Uterus (tissue), 4 donors: Measurements from ENCODE around the gene ARMH4. TPM values are rescaled to one million over a fixed set of nuclear protein-coding genes. Genes with fewer than 3 reads are reported as not detected.

Source experiments
- DNase-seq, 2 donors: peaks; one replicate each; pipeline ENCODE4 v3.0.0-alpha.2; 2019 to 2020
- H3K27ac ChIP-seq, 2 donors: fragments of 200-600 bp; sonication (generic); 1 replicate in 1 of 2; 2 replicates in 1 of 2; pipeline ENCODE4 v1.5.1; 2016 to 2018
- H3K27me3 ChIP-seq, 2 donors: fragments of 200-600 bp; sonication (generic); one replicate each; pipeline ENCODE4 v1.5.1; 2018 to 2019; ENCODE audit warnings: control low read depth in 1 of 2
- H3K36me3 ChIP-seq, 2 donors: fragments of 200-600 bp; sonication (generic); one replicate each; pipeline ENCODE4 v1.5.1; 2019; ENCODE audit warnings: control low read depth in 1 of 2
- H3K4me1 ChIP-seq, 2 donors: fragments of 200-600 bp; sonication (generic); one replicate each; pipeline ENCODE4 v1.5.1; 2018 to 2019; ENCODE audit warnings: control low read depth in 1 of 2
- H3K4me3 ChIP-seq, 2 donors: fragments of 200-600 bp; sonication (generic); 1 replicate in 1 of 2; 2 replicates in 1 of 2; pipeline ENCODE4 v1.5.1; 2018 to 2019; ENCODE audit warnings: mild to moderate bottlenecking in 1 of 2
- H3K9me3 ChIP-seq, 2 donors: fragments of 200-600 bp; sonication (generic); one replicate each; pipeline ENCODE4 v1.5.1; 2019; ENCODE audit warnings: control low read depth in 1 of 2
- POLR2A ChIP-seq, 2 donors: fragments of 450-650 bp; IDR thresholded peaks; one replicate each; pipeline ENCODE4 v1.6.1; 2016; ENCODE audit warnings: antibody characterized with exemption in 2 of 2, mild to moderate bottlenecking in 1 of 2, moderate library complexity in 1 of 2
- intact Hi-C: fragments of 100-400 bp; cut with DNase I; formaldehyde crosslinking; loops from one replicate; pipeline ENCODE4 v1.15.1; 2023; ENCODE audit warnings: low total_unique reads
- total RNA-seq, 4 donors: library from RNA; depleted of rRNA in 3 of 4; stranded (reverse); fragments of >200 nt in 3 of 4; gene quantifications; one replicate each; pipeline versions ENCODE4 v1.1.0 to v1.2.4, GENCODE V29; 2014 to 2023
- TF ChIP-seq, protein P1 (sequence below), 4 experiments: fragments of 200-600 bp in 2 of 4; fragments of 450-650 bp in 2 of 4; sonication (generic) in 2 of 4; IDR thresholded peaks; one replicate each; pipeline ENCODE4 v1.5.1; 2016 to 2019; ENCODE audit warnings: antibody characterized with exemption in 4 of 4, mild to moderate bottlenecking in 2 of 4, moderate library complexity in 1 of 4
- donor health status: DM: yes; HTN: yes; CAD: no.

ARMH4 gene
- total RNA-seq, 4 donors from 2014 or later, result 8.2 to 49.9 (median 11.2) TPM

DNA sequence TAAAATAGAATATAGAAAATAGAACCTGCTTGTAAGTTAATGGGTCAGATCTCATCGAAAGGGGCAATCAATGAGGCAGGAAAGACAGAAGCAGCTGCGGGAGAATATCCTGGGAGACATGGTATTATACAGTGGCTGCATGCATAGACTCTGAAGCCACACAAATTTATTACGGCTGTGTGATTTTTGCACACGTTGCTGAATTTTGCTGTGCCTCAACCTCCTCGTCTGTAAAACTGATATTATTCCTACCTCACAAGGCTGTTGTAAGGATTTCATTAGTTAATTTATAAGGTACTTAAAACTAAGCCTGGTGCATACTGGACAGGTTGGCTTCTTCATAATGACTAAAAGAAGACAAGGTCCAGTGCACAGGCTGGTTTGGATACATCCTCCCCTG, 52.3 kb downstream of the ARMH4 start:
- TF ChIP-seq, protein P1, sequence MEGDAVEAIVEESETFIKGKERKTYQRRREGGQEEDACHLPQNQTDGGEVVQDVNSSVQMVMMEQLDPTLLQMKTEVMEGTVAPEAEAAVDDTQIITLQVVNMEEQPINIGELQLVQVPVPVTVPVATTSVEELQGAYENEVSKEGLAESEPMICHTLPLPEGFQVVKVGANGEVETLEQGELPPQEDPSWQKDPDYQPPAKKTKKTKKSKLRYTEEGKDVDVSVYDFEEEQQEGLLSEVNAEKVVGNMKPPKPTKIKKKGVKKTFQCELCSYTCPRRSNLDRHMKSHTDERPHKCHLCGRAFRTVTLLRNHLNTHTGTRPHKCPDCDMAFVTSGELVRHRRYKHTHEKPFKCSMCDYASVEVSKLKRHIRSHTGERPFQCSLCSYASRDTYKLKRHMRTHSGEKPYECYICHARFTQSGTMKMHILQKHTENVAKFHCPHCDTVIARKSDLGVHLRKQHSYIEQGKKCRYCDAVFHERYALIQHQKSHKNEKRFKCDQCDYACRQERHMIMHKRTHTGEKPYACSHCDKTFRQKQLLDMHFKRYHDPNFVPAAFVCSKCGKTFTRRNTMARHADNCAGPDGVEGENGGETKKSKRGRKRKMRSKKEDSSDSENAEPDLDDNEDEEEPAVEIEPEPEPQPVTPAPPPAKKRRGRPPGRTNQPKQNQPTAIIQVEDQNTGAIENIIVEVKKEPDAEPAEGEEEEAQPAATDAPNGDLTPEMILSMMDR (IDR thresholded peaks at IDR 0.05), result no peak
- TF ChIP-seq POLR2A (IDR thresholded peaks at IDR 0.05), result no peak
- Histone ChIP-seq H3K9me3 (no peaks in the 10 kb centered on the region), H3K4me1 (no peaks in the 10 kb centered on the region), H3K27me3 (no peaks in the 10 kb centered on the region), H3K4me3 (no peak overlapping the region), H3K27ac (peak overlapping the region in 1 of 2 donors; percentile 66), H3K36me3 (no peaks in the 10 kb centered on the region)
- intact Hi-C loops, result no loop called here
- DNase-seq, result no peak

DNA sequence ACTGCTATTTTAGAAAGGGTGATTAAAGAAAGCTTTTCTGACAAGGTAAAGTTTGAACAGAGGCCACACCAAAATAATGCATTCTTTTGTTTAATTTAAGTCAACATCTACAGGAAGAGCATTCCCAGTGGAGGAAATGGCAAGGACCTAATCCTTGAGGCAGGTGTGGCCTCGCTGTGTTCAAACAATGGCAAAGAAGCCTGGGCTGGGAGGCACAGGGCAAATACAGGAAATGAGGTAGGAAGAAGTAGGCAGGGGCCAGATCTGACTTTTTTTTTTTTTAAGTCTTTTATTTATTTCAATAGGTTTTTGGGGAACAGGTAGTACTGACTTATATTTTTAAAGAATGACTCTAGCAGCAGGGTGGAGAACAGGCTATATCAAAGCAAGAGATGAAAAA, 53.5 kb downstream of the ARMH4 start:
- TF ChIP-seq, protein P1 (IDR thresholded peaks at IDR 0.05), result no peak
- TF ChIP-seq POLR2A (IDR thresholded peaks at IDR 0.05), result no peak
- intact Hi-C loops, result no loop called here
- peak overlapping the region; percentile 36 to 66 for H3K27ac ChIP-seq
- no peaks in the 10 kb centered on the region for H3K36me3 ChIP-seq
- no peak overlapping the region for H3K4me3 ChIP-seq
- H3K4me1 ChIP-seq, result no peaks in the 10 kb centered on the region
- no peaks in the 10 kb centered on the region for H3K9me3 ChIP-seq
- no peaks in the 10 kb centered on the region for H3K27me3 ChIP-seq
- DNase-seq, result peak in 1 of 2 donors; percentile 41

DNA sequence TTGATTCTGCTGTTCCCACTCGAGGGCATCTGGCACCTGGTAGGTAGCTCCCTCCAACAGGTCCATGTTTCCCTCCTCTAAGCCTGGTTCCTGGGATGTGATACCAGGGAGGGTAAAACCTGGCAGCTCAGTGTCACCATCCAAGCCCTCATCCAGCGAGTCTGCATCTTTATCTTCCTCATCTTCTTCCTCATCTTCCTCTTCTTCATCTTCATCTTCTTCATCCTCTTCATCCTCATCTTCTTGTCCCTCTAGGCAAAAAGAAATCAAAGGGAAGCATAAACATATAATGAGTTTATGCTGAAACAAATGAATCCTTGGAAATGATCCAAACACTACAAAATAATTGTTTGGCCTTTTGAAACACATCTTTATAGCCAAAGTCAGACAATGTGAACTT, 55.3 kb downstream of the ARMH4 start:
- DNase-seq, result no peak
- no peaks in the 10 kb centered on the region for H3K9me3 ChIP-seq
- TF ChIP-seq POLR2A (IDR thresholded peaks at IDR 0.05), result no peak
- TF ChIP-seq, protein P1 (IDR thresholded peaks at IDR 0.05), result no peak
- no peaks in the 10 kb centered on the region for H3K4me1 ChIP-seq
- no peak overlapping the region for H3K4me3 ChIP-seq
- H3K27me3 ChIP-seq, result no peaks in the 10 kb centered on the region
- intact Hi-C loops, result no loop called here
- no peaks in the 10 kb centered on the region for H3K36me3 ChIP-seq
- no peak overlapping the region for H3K27ac ChIP-seq

DNA sequence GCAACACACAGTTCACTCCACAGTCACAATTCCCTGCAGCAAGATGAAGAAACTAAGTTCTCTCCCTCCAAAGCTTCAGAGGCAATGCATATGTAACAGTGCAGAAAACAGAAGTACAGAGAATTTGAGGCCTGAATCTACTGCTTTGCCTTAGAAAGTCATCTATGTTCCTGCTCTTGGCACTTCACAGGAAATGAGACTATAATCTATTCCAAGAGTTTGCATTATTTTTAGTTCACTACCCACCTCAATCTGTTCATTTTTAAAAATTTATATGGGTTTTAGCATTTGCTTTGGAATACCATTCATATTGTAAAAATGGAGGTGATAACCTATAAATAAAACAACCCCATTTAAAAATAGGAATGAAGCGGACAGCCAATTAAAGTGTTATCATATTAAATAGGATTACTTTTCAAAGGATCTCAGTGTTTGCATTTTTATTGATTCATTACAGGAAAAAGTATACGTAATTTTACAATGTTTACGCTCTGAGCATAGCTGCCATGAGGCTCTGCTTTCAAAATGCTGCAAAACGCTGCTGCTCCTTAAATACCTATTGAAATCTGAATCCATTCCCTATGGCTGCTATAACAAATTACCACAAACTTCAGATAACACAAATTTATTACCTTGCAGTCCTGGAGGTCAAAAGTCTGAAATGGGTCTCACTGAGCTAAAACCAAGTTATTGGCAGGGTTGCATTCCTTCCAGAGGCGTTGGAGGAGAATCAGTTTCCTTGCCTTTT, 60.0 kb downstream of the ARMH4 start:
- no peaks in the 10 kb centered on the region for H3K27me3 ChIP-seq
- H3K4me1 ChIP-seq, result no peaks in the 10 kb centered on the region
- no peak overlapping the region for H3K27ac ChIP-seq
- H3K9me3 ChIP-seq, result no peaks in the 10 kb centered on the region
- H3K4me3 ChIP-seq, result no peak overlapping the region
- H3K36me3 ChIP-seq, result no peaks in the 10 kb centered on the region
- TF ChIP-seq, protein P1 (IDR thresholded peaks at IDR 0.05), result no peak
- TF ChIP-seq POLR2A (IDR thresholded peaks at IDR 0.05), result no peak
- intact Hi-C loops, result no loop called here
- no peak for DNase-seq

DNA sequence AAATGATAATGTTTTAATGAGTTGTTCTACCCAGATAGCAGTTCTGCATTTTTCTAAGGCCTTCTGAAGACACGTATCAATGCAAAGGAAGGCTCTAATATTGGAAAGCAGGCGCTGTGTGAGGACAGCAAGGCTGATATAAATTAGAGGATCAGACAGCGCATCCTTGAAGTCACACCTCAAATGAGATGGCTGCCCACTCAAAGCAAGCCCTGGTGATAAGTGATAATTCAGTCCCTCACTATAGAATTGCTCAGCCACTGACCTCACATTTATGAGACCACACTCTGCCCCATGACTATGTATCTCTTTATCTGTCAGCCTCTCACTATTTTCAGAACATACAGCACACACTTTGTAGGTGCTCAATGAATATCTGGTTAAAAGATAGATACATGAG, 62.4 kb downstream of the ARMH4 start:
- intact Hi-C loops, result no loop called here
- H3K36me3 ChIP-seq, result no peaks in the 10 kb centered on the region
- TF ChIP-seq POLR2A (IDR thresholded peaks at IDR 0.05), result no peak
- TF ChIP-seq, protein P1 (IDR thresholded peaks at IDR 0.05), result no peak
- no peak overlapping the region for H3K27ac ChIP-seq
- H3K27me3 ChIP-seq, result no peaks in the 10 kb centered on the region
- no peaks in the 10 kb centered on the region for H3K4me1 ChIP-seq
- no peak for DNase-seq
- H3K4me3 ChIP-seq, result no peak overlapping the region
- H3K9me3 ChIP-seq, result no peaks in the 10 kb centered on the region
